UCSD-AML1 (cell line): Measurements from ENCODE around the gene PLEKHH1.

Experiments used
- DNase-seq: peaks from one replicate; lab custom pipeline; 2025; ENCODE audit not compliant: unreplicated experiment; lab: John Stamatoyannopoulos, UW

PLEKHH1 gene

GRCh38 chr14:67562025-67562775 lies 29.1 kb downstream of the PLEKHH1 start:
- DNase-seq: no peak

- DNase-seq: no peak
These were observed 29.7 kb downstream of the PLEKHH1 start for GRCh38 chr14:67562776-67563150.

- DNase-seq: no peak
These were observed 31.1 kb downstream of the PLEKHH1 start for GRCh38 chr14:67564236-67564635.

- DNase-seq: no peak
These were observed 33.8 kb downstream of the PLEKHH1 start for GRCh38 chr14:67566908-67567307.

GRCh38 chr14:67567654-67568053 lies 34.6 kb downstream of the PLEKHH1 start:
- no peak for DNase-seq

GRCh38 chr14:67569011-67569650 lies 36.0 kb downstream of the PLEKHH1 start:
- no peak for DNase-seq

- no peak for DNase-seq
These were observed 36.7 kb downstream of the PLEKHH1 start for GRCh38 chr14:67569651-67570290.

- no peak for DNase-seq
These were observed 37.4 kb downstream of the PLEKHH1 start for GRCh38 chr14:67570453-67570852.

GRCh38 chr14:67571275-67571990 lies 38.3 kb downstream of the PLEKHH1 start:
- DNase-seq: peak; percentile 59

GRCh38 chr14:67571991-67572323 lies 38.9 kb downstream of the PLEKHH1 start:
- DNase-seq: no peak

- DNase-seq: no peak
These were observed 39.5 kb downstream of the PLEKHH1 start for GRCh38 chr14:67572608-67573007.

- no peak for DNase-seq
These were observed 40.3 kb downstream of the PLEKHH1 start for GRCh38 chr14:67573228-67574010.

- DNase-seq: no peak
These were observed 41.1 kb downstream of the PLEKHH1 start for GRCh38 chr14:67574156-67574555.

- no peak for DNase-seq
These were observed 41.7 kb downstream of the PLEKHH1 start for GRCh38 chr14:67574806-67575205.

- peak; percentile 30 for DNase-seq
These were observed 42.6 kb downstream of the PLEKHH1 start for GRCh38 chr14:67575684-67576083.

- DNase-seq: no peak
These were observed 43.3 kb downstream of the PLEKHH1 start for GRCh38 chr14:67576216-67576955.

GRCh38 chr14:67577181-67577808 lies 44.2 kb downstream of the PLEKHH1 start:
- DNase-seq: no peak

- DNase-seq: no peak
These were observed 45.0 kb downstream of the PLEKHH1 start for GRCh38 chr14:67577909-67578749.

- no peak for DNase-seq
These were observed 46.0 kb downstream of the PLEKHH1 start for GRCh38 chr14:67579040-67579439.
